IMR-90 (cell line): ENCODE data around the gene HMX2. TPM values are rescaled to one million over a fixed set of nuclear protein-coding genes. Genes with fewer than 3 reads are reported as not detected.

ENCODE experiments used
- ATAC-seq: fragments of 200-7000 bp; cut with Tn5 transposase; 2 replicates; pipeline ENCODE4 v1.9.1; 2020; ENCODE audit warnings: low read depth, mild to moderate bottlenecking, moderate library complexity
- BruUV-seq: library from RNA; stranded (reverse); fragments of 400-500 nt; replicated peaks from 2 replicates; lab custom pipeline; 2021; lab: Mats Ljungman, UMichigan
- CTCF ChIA-PET: fragments of 300-600 bp; formaldehyde crosslinking; extraction: SDS; loops from one replicate; lab custom pipeline; 2021; ENCODE audit warnings: antibody characterized with exemption; lab: Yijun Ruan, JAX
- POLR2A ChIA-PET: fragments of 300-600 bp; sonication (Branson Sonifier 250); formaldehyde crosslinking; loops from one replicate; lab custom pipeline; 2022; ENCODE audit warnings: antibody characterized with exemption; ENCODE audit not compliant: unreplicated experiment; lab: Charles Lee
- DNase-seq: peaks from one replicate; pipeline ENCODE4 v3.0.0; 2013
- H2AFZ ChIP-seq: replicated peaks from 2 replicates; pipeline ENCODE3; 2013; ENCODE audit warnings: low read length, mild to moderate bottlenecking; ENCODE audit not compliant: poor library complexity
- H2AK5ac ChIP-seq: 2 replicates; pipeline ENCODE4 v1.6.1; 2013; ENCODE audit warnings: low read depth, low read length, inconsistent platforms
- H2AK9ac ChIP-seq: replicated peaks from 2 replicates; pipeline ENCODE3; 2013; ENCODE audit warnings: mild to moderate bottlenecking, low read depth, low read length, moderate library complexity; ENCODE audit not compliant: poor library complexity
- H2BK120ac ChIP-seq: 2 replicates; pipeline ENCODE4 v1.6.1; 2013; ENCODE audit warnings: low read depth, low read length, inconsistent platforms
- H2BK15ac ChIP-seq: 3 replicates; pipeline ENCODE4 v1.6.1; 2013; ENCODE audit warnings: low read depth, low read length, inconsistent platforms
- H2BK20ac ChIP-seq: 2 replicates; pipeline ENCODE4 v1.6.1; 2013; ENCODE audit warnings: low read depth, mild to moderate bottlenecking, inconsistent platforms, low read length, moderate library complexity
- H2BK5ac ChIP-seq: 2 replicates; pipeline ENCODE4 v1.6.1; 2013; ENCODE audit warnings: mild to moderate bottlenecking, low read depth, low read length, inconsistent platforms; ENCODE audit not compliant: poor library complexity, severe bottlenecking
- H3K14ac ChIP-seq: replicated peaks from 2 replicates; pipeline ENCODE4 v1.6.1; 2013; ENCODE audit warnings: low read depth, low read length, inconsistent platforms
- H3K18ac ChIP-seq: 2 replicates; pipeline ENCODE4 v1.6.1; 2013; ENCODE audit warnings: low read depth, low read length, control low read depth
- H3K23ac ChIP-seq: 2 replicates; pipeline ENCODE4 v1.6.1; 2013; ENCODE audit warnings: low read depth, low read length, inconsistent platforms
- H3K27ac ChIP-seq: 2 replicates; pipeline ENCODE4 v1.5.1; 2013; ENCODE audit warnings: mild to moderate bottlenecking, control low read depth, low read length; ENCODE audit not compliant: insufficient read depth
- H3K27me3 ChIP-seq: 2 replicates; pipeline ENCODE4 v1.6.1; 2013; ENCODE audit warnings: low read length; ENCODE audit not compliant: control insufficient read depth, insufficient read depth
- H3K36me3 ChIP-seq: 2 replicates; pipeline ENCODE4 v1.6.1; 2013; ENCODE audit warnings: low read length, mixed read lengths; ENCODE audit not compliant: control insufficient read depth, insufficient read depth
- H3K4ac ChIP-seq: 2 replicates; pipeline ENCODE4 v1.6.1; 2013; ENCODE audit warnings: low read depth, low read length, inconsistent platforms
- H3K4me1 ChIP-seq: 2 replicates; pipeline ENCODE4 v1.6.1; 2013; ENCODE audit warnings: low read length, mixed read lengths; ENCODE audit not compliant: control insufficient read depth, insufficient read depth
- H3K4me2 ChIP-seq: 2 replicates; pipeline ENCODE4 v1.6.1; 2013; ENCODE audit warnings: low read depth, mild to moderate bottlenecking, control low read depth, low read length, moderate library complexity
- H3K4me3 ChIP-seq: 2 replicates; pipeline ENCODE4 v1.5.1; 2013; ENCODE audit warnings: low read depth, mild to moderate bottlenecking, control low read depth, low read length, moderate library complexity; ENCODE audit not compliant: insufficient read depth
- H3K56ac ChIP-seq: 2 replicates; pipeline ENCODE4 v1.6.1; 2013; ENCODE audit warnings: low read length, inconsistent platforms; ENCODE audit not compliant: insufficient read depth; ENCODE audit errors: extremely low read depth
- H3K79me1 ChIP-seq, 2 experiments: 2 replicates each; pipeline ENCODE4 v1.6.1; 2013; ENCODE audit warnings: low read length in 2 of 2, inconsistent platforms in 1 of 2, low read depth in 1 of 2
- H3K9ac ChIP-seq: 2 replicates; pipeline ENCODE4 v1.6.1; 2013; ENCODE audit warnings: low read depth, low read length, control low read depth
- H3K9me1 ChIP-seq: 2 replicates; pipeline ENCODE4 v1.6.1; 2013; ENCODE audit warnings: low read length, inconsistent platforms; ENCODE audit not compliant: insufficient read depth
- H3K9me3 ChIP-seq: 2 replicates; pipeline ENCODE4 v1.6.1; 2013; ENCODE audit warnings: low read length; ENCODE audit not compliant: control insufficient read depth, insufficient read depth
- H4K20me1 ChIP-seq: 2 replicates; pipeline ENCODE4 v1.6.1; 2013; ENCODE audit warnings: low read length, inconsistent platforms; ENCODE audit not compliant: insufficient read depth
- H4K5ac ChIP-seq: 2 replicates; pipeline ENCODE4 v1.6.1; 2013; ENCODE audit warnings: mild to moderate bottlenecking, low read depth, low read length, control low read depth
- H4K8ac ChIP-seq, 2 experiments: 2 replicates each; pipeline ENCODE4 v1.6.1; 2013; ENCODE audit warnings: low read depth in 2 of 2, low read length in 2 of 2, control low read depth in 1 of 2, inconsistent platforms in 1 of 2
- H4K91ac ChIP-seq: 2 replicates; pipeline ENCODE4 v1.6.1; 2013; ENCODE audit warnings: low read depth, low read length, inconsistent platforms; ENCODE audit not compliant: insufficient read depth
- BHLHE40 ChIP-seq: fragments of 150-350 bp; IDR thresholded peaks from 2 replicates; pipeline ENCODE4 v1.6.1; 2016; ENCODE audit warnings: mild to moderate bottlenecking, low read depth, low read length
- CEBPB ChIP-seq: IDR thresholded peaks from 2 replicates; pipeline ENCODE4 v1.6.1; 2012; ENCODE audit warnings: low read depth, low read length, improper control_type of control experiment
- FOS ChIP-seq: fragments of 150-350 bp; IDR thresholded peaks from 2 replicates; pipeline ENCODE4 v1.6.1; 2016; ENCODE audit warnings: low read depth, low read length
- MAFK ChIP-seq: IDR thresholded peaks from 2 replicates; pipeline ENCODE4 v1.6.1; 2012; ENCODE audit warnings: low read depth, low read length, improper control_type of control experiment
- MAZ ChIP-seq: IDR thresholded peaks from 2 replicates; pipeline ENCODE4 v1.6.1; 2012; ENCODE audit warnings: low read depth, mild to moderate bottlenecking, low read length, improper control_type of control experiment, moderate library complexity, borderline replicate concordance
- WGBS, 2 experiments: methylation state at CpG; one replicate each; pipeline versions ENCODE4 v1.1.5 to v1.1.7; 2013; ENCODE audit warnings: missing lambda C conversion rate in 2 of 2; ENCODE audit not compliant: insufficient read length in 1 of 2; ENCODE audit errors: extremely low coverage in 2 of 2; 5-methylcytosine and 5-hydroxymethylcytosine counted together
- dilution Hi-C: fragments of 300-500 bp; cut with HindIII; formaldehyde crosslinking; loops from one replicate; pipeline ENCODE4 v1.14.3; 2018; ENCODE audit warnings: low sequenced_read_pairs; ENCODE audit not compliant: unreplicated experiment
- in situ Hi-C: fragments of 300-500 bp; cut with MboI; formaldehyde crosslinking; loops from 3 replicates; pipeline ENCODE4 v1.14.3; 2019; ENCODE audit warnings: low sequenced_read_pairs, inconsistent platforms, mixed read lengths
- intact Hi-C: fragments of 100-400 bp; cut with micrococcal nuclease; formaldehyde crosslinking; loops from 2 replicates; pipeline ENCODE4 v1.10.0; 2022
- polyA plus RNA-seq, 3 experiments: library from polyadenylated mRNA; depleted of rRNA; stranded (reverse); fragments of >200 nt; gene quantifications; 2 replicates each; pipeline ENCODE4 v1.2.3, GENCODE V29; 2012; ENCODE audit warnings: low replicate concordance in 1 of 3
- total RNA-seq: library from RNA; depleted of rRNA; stranded (reverse); fragments of >200 nt; gene quantifications from 2 replicates; pipeline ENCODE4 v1.2.3, GENCODE V29; 2012

The HMX2 gene
- total and polyA plus RNA-seq, 2 of the 4 experiments (the other 2 are of a cell fraction) = not detected

DNA sequence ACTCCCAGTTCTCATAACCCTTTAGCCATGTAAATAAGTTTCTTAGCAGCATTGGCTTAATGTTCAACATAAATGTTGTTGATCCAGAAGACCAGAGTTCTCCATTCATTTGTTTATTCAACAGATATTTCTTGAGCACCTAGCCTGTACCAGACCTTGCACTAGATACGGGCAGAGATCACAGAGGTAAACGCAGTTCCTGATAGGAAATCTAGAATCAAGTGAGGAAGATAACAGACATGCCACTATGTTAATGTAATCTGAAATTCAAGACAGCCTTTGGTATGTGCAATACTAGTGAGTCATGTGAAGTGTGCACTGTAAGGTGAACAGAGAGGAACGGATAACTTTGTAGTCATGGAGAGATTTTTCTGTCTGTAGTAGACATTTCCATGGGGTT is 9.3 kb downstream of the HMX2 start:
- no peak overlapping the region for H3K14ac ChIP-seq
- H3K4me2 ChIP-seq = peak overlapping the region; percentile 74; the same call in 1 of the 2 replicates
- H3K56ac ChIP-seq = no peak overlapping the region
- POLR2A ChIA-PET = no interaction called here
- H2AFZ ChIP-seq = no peak overlapping the region
- H2BK120ac ChIP-seq = no peak overlapping the region
- TF ChIP-seq MAFK = peak; percentile 9; the same call in 1 of the 2 replicates
- no peak for TF ChIP-seq MAZ
- TF ChIP-seq FOS = peak; percentile 77
- TF ChIP-seq BHLHE40 = peak; percentile 80
- TF ChIP-seq CEBPB = peak; percentile 96
- no TSS peak for BruUV-seq
- H3K27ac ChIP-seq = no peak overlapping the region
- peaks cover 22% of the 10 kb centered on the region for H4K20me1 ChIP-seq
- no peaks in the 10 kb centered on the region for H3K9me3 ChIP-seq
- WGBS, 2 experiments = no CpG with 5 or more reads among the region's 3 CpGs
- H3K79me1 ChIP-seq = peaks cover 11 to 31% of the 10 kb centered on the region in 2 experiments
- no peak overlapping the region for H3K4ac ChIP-seq
- DNase-seq (peak; percentile 82), ATAC-seq (peak; percentile 9)
- H2BK15ac ChIP-seq = no peak overlapping the region
- no peak overlapping the region for H3K9ac ChIP-seq
- peaks cover 1% of the 10 kb centered on the region; the same call in 1 of the 2 replicates for H3K4me1 ChIP-seq
- no peak overlapping the region for H3K18ac ChIP-seq
- H3K23ac ChIP-seq = 0 out of 2 replicates have a peak overlapping the region, but pooled peaks have one; percentile 45
- no peak overlapping the region for H2AK9ac ChIP-seq
- H2AK5ac ChIP-seq = no peak overlapping the region
- H4K8ac ChIP-seq = no peak overlapping the region; a peak in 1 of 4 replicates
- 0 out of 2 replicates have a peak, but pooled peaks cover 2% of the 10 kb centered on the region for H3K27me3 ChIP-seq
- H3K4me3 ChIP-seq = no peak overlapping the region
- no peak overlapping the region; the same call in 1 of the 2 replicates for H2BK20ac ChIP-seq
- intact Hi-C loops = loop anchor here (10.0 kb wide), 2 partner anchors 302 to 1258 kb away; partner anchors contain the start of gene OAT
- peak overlapping the region; percentile 13 for H2BK5ac ChIP-seq
- dilution Hi-C loops = no loop called here
- in situ Hi-C loops = loop anchor here (25.0 kb wide), 2 partner anchors 295 to 1020 kb away; no protein-coding TSS in a partner anchor
- CTCF ChIA-PET = interaction anchor here (0.7 kb wide), 1 partner anchor 117 kb away, joined by 3 read pairs; no protein-coding TSS in a partner anchor
- H3K36me3 ChIP-seq = peaks cover 8% of the 10 kb centered on the region
- H3K9me1 ChIP-seq = no peaks in the 10 kb centered on the region
- H4K91ac ChIP-seq = no peak overlapping the region
- no peak overlapping the region for H4K5ac ChIP-seq
